Amygdala (tissue), 56 donors: ENCODE data around the gene ZFP1.
"Not testable (repeated sequence)": the region's sequence is repeated elsewhere in the genome, so short reads cannot be mapped to it uniquely, and the experiment has no call there.

Experiments used
- DNase-seq, 56 donors: peaks; one replicate each; lab custom pipeline; 2025; lab: John Stamatoyannopoulos, UW

Gene ZFP1

GRCh38 chr16:75202069-75202590, 53.8 kb downstream of the ZFP1 start:
- DNase-seq = no peak

- DNase-seq = no peak
Observed at GRCh38 chr16:75203096-75203495, 54.8 kb downstream of the ZFP1 start.

GRCh38 chr16:75203667-75204409, 55.5 kb downstream of the ZFP1 start:
- no peak for DNase-seq

DNA sequence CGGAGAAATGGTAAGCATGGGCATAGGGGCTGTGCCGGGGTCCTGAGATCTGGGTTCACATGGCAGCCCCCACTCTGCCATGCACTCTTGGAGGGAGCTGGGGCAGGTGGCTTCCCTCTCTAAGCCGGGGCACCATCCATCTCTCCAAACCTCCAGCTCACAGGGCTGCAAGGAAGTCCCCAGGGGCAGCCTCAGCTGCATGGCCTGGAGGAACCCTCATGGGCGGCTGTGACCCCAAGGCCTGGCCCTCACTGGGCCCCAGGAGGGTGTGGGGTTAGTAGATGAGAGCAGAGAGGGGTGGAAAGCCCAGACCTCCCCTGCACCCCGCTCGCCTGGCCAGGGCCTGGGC, 56.1 kb downstream of the ZFP1 start:
- no peak for DNase-seq

GRCh38 chr16:75204905-75205304, 56.6 kb downstream of the ZFP1 start:
- DNase-seq = not testable (repeated sequence)

DNA sequence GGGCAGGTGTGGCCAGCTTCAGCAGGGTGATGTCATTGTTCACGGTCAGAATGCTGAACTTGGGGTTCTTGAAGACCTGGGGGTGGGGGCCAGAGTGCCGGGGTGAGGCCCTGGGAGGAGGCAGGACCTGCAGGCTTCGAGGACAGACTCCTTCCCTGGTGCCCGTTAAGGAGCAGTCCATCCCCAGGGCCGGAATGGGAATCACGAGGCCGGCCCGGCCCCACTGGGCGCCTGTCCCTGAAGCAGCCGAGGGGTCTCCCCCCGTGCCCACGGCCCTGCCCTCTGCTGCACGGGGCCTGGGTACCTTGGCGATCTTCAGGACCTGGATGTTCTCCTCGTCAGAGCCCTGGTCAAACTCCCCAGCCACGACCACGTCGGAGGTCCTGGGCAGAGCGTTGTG, 57.1 kb downstream of the ZFP1 start:
- DNase-seq = not testable (repeated sequence)

GRCh38 chr16:75205961-75206748, 57.8 kb downstream of the ZFP1 start:
- not testable (repeated sequence) for DNase-seq

- no peak for DNase-seq
Observed at GRCh38 chr16:75206749-75207451, 58.6 kb downstream of the ZFP1 start, which contains the start of gene CTRB2. TSS of gene CTRB2 (minus strand) at chr16:75207161. CDS start at chr16:75207141, 20 bp downstream.

DNA sequence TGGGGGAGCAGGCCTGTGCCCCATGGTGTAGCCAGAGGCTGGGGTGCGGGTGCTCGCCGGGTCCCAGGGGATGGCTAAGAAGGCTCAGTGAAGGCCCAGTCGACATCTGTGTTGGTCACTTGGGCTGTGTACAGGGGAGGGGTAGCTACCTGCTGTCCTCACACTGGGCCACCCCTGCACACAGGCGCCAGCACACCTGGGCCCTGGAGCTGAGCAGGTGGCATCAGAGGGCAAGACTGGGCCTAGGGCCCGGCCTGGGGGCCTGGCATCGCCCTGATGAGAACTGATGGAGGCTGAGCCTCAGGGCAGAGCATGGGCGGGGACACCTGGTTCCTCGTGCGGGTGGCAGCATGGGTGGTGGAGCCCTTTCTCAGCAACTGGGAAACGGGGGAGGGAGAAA, 59.5 kb downstream of the ZFP1 start:
- DNase-seq = no peak

GRCh38 chr16:75208242-75208825, 60.0 kb downstream of the ZFP1 start:
- DNase-seq = no peak

GRCh38 chr16:75208861-75209505, 60.7 kb downstream of the ZFP1 start:
- no peak for DNase-seq

DNA sequence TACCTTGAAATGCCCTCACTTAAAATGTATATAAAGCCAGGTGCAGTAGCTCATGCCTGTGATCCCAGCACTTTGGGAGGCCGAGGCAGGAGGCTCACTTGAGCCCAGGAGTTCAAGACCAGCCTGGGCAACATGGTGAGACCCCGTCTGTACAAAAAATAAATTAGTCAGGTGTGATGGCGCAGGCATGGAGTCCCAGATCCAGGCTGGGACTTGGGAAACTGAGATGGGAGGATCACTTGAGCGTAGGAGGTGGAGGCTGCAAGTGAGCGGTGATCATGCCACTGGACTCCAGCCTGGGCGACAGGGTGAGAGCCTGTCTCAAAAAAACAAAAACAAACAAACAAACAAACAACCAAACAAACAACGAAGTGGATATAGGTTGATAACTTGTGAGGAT, 61.2 kb downstream of the ZFP1 start:
- DNase-seq = not testable (repeated sequence)

DNA sequence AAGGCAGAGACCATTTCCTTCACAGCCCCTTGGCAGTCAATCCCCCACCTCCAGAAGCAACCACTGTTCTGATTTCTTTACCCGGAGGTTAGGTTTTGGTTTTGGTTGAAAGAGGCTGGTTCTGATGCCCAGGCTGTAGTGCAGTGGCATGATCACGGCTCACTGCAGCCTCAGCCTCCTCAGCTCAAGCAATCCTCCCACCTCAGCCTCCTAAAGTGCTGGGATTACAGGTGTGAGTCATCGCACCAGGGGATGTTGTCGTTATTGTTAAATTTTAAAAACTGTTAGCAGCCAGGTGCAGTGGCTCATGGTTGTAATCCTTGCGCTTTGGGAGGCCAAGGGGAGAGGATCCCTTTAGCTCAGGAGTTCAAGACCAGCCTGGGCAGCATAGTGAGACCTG, 61.6 kb downstream of the ZFP1 start:
- no peak for DNase-seq

- DNase-seq = not testable (repeated sequence)
Observed at GRCh38 chr16:75211286-75211685, 63.0 kb downstream of the ZFP1 start.

GRCh38 chr16:75216127-75216526, 67.8 kb downstream of the ZFP1 start:
- no peak for DNase-seq

GRCh38 chr16:75216576-75216975, 68.3 kb downstream of the ZFP1 start:
- DNase-seq = no peak

DNA sequence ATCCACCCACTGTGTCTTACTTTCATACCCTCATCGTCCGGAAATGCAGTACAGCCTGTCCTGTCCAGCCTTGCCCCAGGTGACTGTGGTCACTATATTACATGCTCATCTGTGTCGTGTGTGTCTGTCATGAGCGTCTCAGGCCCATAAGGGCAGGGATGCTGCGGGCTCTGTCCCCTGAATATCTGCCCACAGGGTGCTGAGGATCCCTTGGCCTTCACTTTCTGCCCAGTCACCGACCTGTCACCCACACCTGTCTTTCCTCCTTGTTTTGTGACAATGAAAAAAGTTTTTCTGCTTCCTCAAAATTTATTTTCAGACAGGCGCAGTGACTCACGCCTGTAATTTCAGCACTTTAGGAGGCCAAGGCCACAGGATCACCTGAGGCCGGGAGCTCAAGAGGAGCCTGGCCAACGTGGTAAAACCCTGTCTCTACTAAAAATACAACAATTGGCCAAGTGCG, 69.1 kb downstream of the ZFP1 start:
- no peak for DNase-seq

DNA sequence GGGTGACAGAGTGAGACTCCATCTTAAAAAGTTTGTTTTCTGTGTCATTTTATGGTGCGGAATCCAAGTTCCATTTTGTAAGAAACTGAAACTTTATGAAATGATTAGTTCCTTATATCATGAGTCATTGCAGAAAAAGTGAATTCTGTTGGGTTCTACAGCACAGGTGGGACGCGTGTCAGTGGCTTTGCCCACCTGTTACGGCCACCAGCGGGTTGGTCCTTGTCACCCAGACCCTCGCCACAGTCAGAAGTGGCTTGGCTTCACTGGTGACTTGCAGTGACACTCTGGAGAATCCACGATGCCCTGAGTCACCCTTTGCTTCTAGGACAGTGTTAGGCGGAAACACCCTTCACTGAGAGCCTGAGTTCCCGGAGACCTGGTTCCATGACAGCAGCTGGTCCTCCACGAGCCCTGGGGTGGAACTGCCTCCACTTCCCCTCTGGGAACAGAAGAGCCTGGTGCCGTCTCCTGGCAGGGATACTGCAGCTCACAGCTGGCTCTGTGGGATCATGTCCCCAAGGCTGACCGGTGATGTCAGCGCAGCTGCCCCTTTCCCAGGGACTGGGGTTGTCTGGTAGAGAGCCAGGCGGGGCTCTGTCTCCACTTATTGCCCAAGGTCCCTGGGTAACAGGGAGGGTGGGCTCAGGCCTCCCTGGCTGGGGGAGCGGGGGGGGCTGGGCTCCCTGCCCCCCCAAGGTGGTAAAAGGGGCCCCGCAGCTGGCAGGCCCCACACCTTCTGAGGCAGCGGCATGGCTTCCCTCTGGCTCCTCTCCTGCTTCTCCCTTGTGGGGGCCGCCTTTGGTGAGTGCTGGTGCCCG, 70.1 kb downstream of the ZFP1 start, which contains the start of gene CTRB1:
Gene CTRB1 (plus strand): TSS at position 733 of the 821 bp plus-strand sequence. CDS start 20 bp downstream, at position 753.
- peak in 35 of 56 donors; percentile 6 to 80 (median 46) for DNase-seq

DNA sequence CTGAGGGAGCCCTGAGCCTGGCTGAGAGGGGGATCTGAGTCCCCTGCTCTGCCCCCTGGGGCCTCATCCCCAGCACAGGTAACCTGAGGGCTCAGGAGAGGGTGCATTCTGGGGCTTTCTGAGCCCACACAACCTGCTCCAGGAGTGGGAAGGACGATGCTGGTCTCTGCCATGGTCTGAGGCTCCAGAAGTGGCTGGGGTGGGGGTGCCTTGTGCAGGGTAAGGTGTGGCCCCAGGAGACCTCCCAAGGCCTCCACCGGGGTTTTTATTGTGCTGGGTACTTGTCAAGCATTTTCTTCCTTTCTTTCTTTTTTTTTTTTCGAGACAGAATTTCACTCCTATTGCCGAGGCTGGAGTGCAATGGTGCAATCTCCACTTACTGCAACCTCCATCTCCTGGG, 70.8 kb downstream of the ZFP1 start:
- DNase-seq = no peak
